ENCODE results near the gene ATP8B3.

- TF ChIP-seq GATA3 (IDR thresholded peaks at IDR 0.05; ENCODE audit: low read depth, low read length): no peak
- no peak for TF ChIP-seq GATA2 (IDR thresholded peaks at IDR 0.05; ENCODE audit: low read depth, low read length)
Measured at GRCh38 chr19:1794424-1795172, 17.5 kb downstream of the ATP8B3 start.

Data from SH-SY5Y (cell line).